Ishikawa (cell line): ENCODE results near the gene OR6P1.

Experiments
- CEBPB ChIP-seq: IDR thresholded peaks from 2 replicates; pipeline ENCODE4 v1.6.1; 2012
- EGR1 ChIP-seq: IDR thresholded peaks from 2 replicates; pipeline ENCODE4 v1.6.1; 2012
- EP300 ChIP-seq: IDR thresholded peaks from 2 replicates; pipeline ENCODE4 v1.6.1; 2012; ENCODE audit warnings: borderline replicate concordance
- FOXM1 ChIP-seq: IDR thresholded peaks from 2 replicates; pipeline ENCODE4 v1.6.1; 2012; ENCODE audit warnings: low read depth, borderline replicate concordance
- MAX ChIP-seq: IDR thresholded peaks from 2 replicates; pipeline ENCODE4 v1.6.1; 2012
- NFIC ChIP-seq: IDR thresholded peaks from 2 replicates; pipeline ENCODE4 v1.6.1; 2012
- RAD21 ChIP-seq: IDR thresholded peaks from 2 replicates; pipeline ENCODE4 v1.6.1; 2012; ENCODE audit warnings: low read depth
- REST ChIP-seq: IDR thresholded peaks from 2 replicates; pipeline ENCODE4 v1.6.1; 2012; ENCODE audit warnings: low read depth, mild to moderate bottlenecking
- TAF1 ChIP-seq: IDR thresholded peaks from 2 replicates; pipeline ENCODE4 v1.6.1; 2012; ENCODE audit warnings: low read depth, mild to moderate bottlenecking
- TEAD4 ChIP-seq: IDR thresholded peaks from 2 replicates; pipeline ENCODE4 v1.6.1; 2012
- USF1 ChIP-seq: IDR thresholded peaks from 2 replicates; pipeline ENCODE4 v1.6.1; 2012
- YY1 ChIP-seq: IDR thresholded peaks from 2 replicates; pipeline ENCODE4 v1.6.1; 2012; ENCODE audit warnings: low read depth

GRCh38 chr1:158611916-158612315 is 41.5 kb upstream of the OR6P1 start:
- TF ChIP-seq NFIC (no peak), USF1 (no peak), MAX (no peak), EP300 (no peak), TAF1 (no peak), REST (no peak), EGR1 (no peak), YY1 (no peak), TEAD4 (no peak), FOXM1 (no peak), RAD21 (no peak), CEBPB (no peak)
